Activated naive CD8-positive, alpha-beta T cell treated with anti-CD3 and anti-CD28 coated beads for 36 hours (primary cell): ENCODE results near the gene PDK2. TPM values are rescaled to one million over a fixed set of nuclear protein-coding genes. Genes with fewer than 3 reads are reported as not detected.

ENCODE experiments used
- DNase-seq: peaks from one replicate; pipeline ENCODE4 v3.0.0; 2021
- H3K27ac Mint-ChIP-seq: one replicate; pipeline ENCODE4 v1.8.0; 2022; ENCODE audit warnings: mild to moderate bottlenecking, moderate library complexity, mixed read lengths
- H3K27me3 Mint-ChIP-seq: one replicate; pipeline ENCODE4 v1.8.0; 2022; ENCODE audit warnings: mild to moderate bottlenecking, mixed read lengths
- H3K36me3 Mint-ChIP-seq: one replicate; pipeline ENCODE4 v1.8.0; 2021; ENCODE audit warnings: mild to moderate bottlenecking, mixed read lengths
- H3K4me1 Mint-ChIP-seq: one replicate; pipeline ENCODE4 v1.8.0; 2021; ENCODE audit warnings: mixed read lengths
- H3K4me3 Mint-ChIP-seq: one replicate; pipeline ENCODE4 v1.8.0; 2022; ENCODE audit warnings: mild to moderate bottlenecking, moderate library complexity, mixed read lengths
- H3K9me3 Mint-ChIP-seq: one replicate; pipeline ENCODE4 v1.8.0; 2022; ENCODE audit warnings: mixed read lengths
- total RNA-seq, 2 experiments: library from RNA; stranded (reverse); gene quantifications; one replicate each; pipeline ENCODE4 v1.2.3, GENCODE V29; 2021

Gene PDK2
- total RNA-seq, 2 experiments from 2014 or later = 9.4 to 12.9 TPM

DNA sequence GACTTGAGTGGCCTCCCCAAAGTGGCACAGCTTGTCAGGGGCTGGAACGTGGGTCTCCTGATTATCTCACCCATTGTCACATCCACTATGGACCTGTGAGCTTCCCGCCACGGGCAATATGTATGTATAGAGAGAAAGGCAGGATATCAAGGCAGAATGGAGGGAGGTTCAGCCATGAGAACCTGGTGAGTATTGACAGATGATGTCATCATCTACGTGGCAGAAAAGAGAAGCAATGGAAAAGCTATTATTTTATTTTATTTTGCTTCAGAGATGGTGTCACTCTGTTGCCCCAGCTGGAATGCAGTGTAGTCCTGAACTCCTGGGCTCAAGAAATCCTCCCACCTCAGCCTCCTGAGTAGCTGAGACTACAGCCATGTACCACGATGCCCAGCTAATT, 13.4 kb upstream of the PDK2 start:
- no peak overlapping the region for H3K4me3 Mint-ChIP-seq
- DNase-seq = no peak
- no peaks in the 10 kb centered on the region for H3K9me3 Mint-ChIP-seq
- H3K27me3 Mint-ChIP-seq = no peaks in the 10 kb centered on the region
- H3K27ac Mint-ChIP-seq = no peak overlapping the region
- no peaks in the 10 kb centered on the region for H3K36me3 Mint-ChIP-seq
- no peaks in the 10 kb centered on the region for H3K4me1 Mint-ChIP-seq

DNA sequence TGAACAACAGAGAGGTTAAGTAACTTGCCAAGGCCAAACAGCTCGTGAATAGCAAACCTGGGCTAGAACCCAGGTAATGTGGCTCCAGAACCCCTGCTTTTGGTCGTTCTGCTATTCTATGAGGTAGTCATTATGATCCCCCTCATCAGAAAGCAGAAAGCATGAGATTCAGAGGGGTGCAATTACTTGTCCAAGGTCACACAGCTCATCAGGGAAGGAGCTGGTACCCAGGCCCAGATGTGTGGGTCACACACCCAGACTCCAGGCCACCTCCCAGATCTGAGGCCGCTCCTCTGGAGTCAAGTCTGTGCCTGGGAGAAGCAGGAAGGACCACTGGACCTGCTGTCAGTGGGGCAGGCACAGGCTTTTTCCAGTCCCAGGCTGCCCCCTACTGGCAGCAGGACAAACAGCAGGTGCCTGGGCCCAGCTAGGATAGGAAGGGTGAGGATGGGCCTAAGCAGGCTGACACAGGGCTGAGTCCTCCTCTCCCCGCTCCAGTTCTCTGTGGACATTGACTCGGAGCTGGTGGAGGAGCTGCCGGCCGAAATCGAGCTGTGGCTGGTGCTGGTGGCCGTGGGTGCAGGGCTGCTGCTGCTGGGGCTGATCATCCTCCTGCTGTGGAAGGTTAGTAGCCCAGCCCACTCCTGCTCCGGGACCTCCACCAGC, 7.8 kb upstream of the PDK2 start:
- H3K4me1 Mint-ChIP-seq = no peaks in the 10 kb centered on the region

DNA sequence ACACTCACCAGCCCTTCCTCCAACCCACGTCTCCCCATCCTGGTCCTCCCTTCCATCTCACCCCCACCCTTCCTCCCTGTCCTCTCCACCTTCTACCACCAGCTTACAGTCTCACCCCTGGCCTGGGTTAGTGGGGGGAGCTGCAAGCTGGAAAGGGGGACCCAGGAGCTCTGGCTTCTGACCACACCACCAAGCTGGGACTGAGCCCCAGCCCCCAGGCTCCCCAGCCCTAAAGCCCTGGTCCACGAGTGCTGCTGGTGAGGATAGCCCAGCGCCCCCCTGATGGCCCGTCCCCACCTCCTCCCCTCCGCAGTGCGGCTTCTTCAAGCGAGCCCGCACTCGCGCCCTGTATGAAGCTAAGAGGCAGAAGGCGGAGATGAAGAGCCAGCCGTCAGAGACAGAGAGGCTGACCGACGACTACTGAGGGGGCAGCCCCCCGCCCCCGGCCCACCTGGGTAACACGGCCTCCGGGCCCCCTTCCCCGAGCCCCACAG, 7.2 kb upstream of the PDK2 start:
- Mint-ChIP-seq H3K4me1 (no peaks in the 10 kb centered on the region), H3K9me3 (no peaks in the 10 kb centered on the region), H3K36me3 (no peaks in the 10 kb centered on the region), H3K27ac (no peak overlapping the region), H3K27me3 (no peaks in the 10 kb centered on the region), H3K4me3 (no peak overlapping the region)
- DNase-seq = no peak

More for the DNA sequence above, 7.8 kb upstream of the PDK2 start:
- H3K4me3 Mint-ChIP-seq = no peak overlapping the region
- DNase-seq = peak; percentile 75
- no peaks in the 10 kb centered on the region for H3K9me3 Mint-ChIP-seq
- no peak overlapping the region for H3K27ac Mint-ChIP-seq
- no peaks in the 10 kb centered on the region for H3K27me3 Mint-ChIP-seq
- no peaks in the 10 kb centered on the region for H3K36me3 Mint-ChIP-seq

DNA sequence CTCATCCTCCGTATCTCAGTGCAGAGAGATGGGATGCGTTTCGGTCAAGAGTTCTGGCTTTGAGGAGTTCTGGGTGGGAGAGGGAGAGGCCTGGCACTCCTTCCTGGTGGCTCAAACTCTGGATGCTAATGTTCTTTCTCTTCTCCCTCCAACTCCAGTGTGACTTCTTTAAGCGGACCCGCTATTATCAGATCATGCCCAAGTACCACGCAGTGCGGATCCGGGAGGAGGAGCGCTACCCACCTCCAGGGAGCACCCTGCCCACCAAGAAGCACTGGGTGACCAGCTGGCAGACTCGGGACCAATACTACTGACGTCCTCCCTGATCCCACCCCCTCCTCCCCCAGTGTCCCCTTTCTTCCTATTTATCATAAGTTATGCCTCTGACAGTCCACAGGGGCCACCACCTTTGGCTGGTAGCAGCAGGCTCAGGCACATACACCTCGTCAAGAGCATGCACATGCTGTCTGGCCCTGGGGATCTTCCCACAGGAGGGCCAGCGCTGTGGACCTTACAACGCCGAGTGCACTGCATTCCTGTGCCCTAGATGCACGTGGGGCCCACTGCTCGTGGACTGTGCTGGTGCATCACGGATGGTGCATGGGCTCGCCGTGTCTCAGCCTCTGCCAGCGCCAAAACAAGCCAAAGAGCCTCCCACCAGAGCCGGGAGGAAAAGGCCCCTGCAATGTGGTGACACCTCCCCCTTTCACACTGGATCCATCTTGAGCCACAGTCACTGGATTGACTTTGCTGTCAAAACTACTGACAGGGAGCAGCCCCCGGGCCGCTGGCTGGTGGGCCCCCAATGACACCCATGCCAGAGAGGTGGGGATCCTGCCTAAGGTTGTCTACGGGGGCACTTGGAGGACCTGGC, 6.0 kb upstream of the PDK2 start:
- no peaks in the 10 kb centered on the region for H3K36me3 Mint-ChIP-seq
- no peaks in the 10 kb centered on the region for H3K4me1 Mint-ChIP-seq
- H3K27ac Mint-ChIP-seq = no peak overlapping the region
- no peak overlapping the region for H3K4me3 Mint-ChIP-seq
- DNase-seq = no peak
- H3K9me3 Mint-ChIP-seq = no peaks in the 10 kb centered on the region
- H3K27me3 Mint-ChIP-seq = no peaks in the 10 kb centered on the region

DNA sequence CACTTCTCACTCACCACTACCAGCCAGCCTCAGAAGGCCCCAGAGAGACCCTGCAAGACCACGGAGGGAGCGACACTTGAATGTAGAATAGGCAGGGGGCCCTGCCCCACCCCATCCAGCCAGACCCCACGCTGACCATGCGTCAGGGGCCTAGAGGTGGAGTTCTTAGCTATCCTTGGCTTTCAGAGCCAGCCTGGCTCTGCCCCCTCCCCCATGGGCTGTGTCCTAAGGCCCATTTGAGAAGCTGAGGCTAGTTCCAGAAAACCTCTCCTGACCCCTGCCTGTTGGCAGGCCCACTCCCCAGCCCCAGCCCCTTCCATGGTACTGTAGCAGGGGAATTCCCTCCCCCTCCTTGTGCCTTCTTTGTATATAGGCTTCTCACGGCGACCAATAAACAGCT, 5.1 kb upstream of the PDK2 start:
- H3K4me1 Mint-ChIP-seq = no peaks in the 10 kb centered on the region
- no peaks in the 10 kb centered on the region for H3K27me3 Mint-ChIP-seq
- no peak overlapping the region for H3K27ac Mint-ChIP-seq
- H3K9me3 Mint-ChIP-seq = no peaks in the 10 kb centered on the region
- H3K36me3 Mint-ChIP-seq = no peaks in the 10 kb centered on the region
- DNase-seq = no peak
- H3K4me3 Mint-ChIP-seq = no peak overlapping the region

DNA sequence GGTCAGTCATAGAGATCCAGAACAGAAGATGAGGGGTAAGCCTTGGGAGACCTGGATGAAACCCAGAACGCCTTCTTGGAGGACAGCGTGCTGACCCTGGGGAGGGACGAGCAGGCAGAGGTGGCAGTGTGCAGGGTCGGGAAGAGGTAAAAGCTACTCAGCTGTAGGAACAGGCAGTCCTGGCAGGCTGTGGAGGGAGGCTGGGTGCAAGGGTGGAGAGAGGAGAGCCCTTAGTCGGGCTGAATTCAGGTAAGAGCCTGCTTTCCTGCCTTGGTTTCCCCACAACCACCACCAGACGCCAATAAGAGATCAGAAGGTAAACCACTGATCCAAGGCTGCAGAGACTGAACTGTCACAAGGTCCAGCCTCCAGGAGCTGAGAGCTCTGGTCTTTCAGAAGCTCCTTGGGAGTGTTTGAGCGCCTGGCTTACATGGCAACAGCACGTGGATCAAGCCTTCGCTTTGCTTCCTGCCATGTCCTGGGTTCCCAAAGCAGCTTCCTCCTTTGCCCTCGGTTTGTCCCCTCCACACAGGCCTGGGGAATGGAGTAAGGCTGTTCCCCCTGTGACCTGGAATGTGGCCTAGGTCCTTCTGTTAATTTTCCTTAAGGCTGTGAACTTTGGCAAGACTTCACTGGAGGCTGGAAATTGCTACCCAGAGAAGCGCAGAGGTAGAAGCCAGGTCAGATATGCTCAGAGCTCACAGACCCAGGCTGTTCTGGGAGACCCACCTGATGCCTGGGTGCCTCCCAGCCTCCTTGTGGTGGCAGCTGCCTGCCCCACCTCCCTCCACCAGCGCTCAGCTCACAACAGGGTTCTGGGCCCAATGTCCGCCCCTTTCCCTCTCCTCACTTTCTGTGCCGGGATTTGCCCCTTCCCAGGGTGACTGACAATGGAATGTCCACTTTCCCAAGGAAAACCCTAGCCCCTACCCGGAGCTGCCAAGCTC, 3.9 kb upstream of the PDK2 start:
- Mint-ChIP-seq H3K4me3 (no peak overlapping the region), H3K27ac (no peak overlapping the region), H3K4me1 (peaks cover 9% of the 10 kb centered on the region), H3K27me3 (no peaks in the 10 kb centered on the region), H3K9me3 (no peaks in the 10 kb centered on the region), H3K36me3 (no peaks in the 10 kb centered on the region)
- DNase-seq = no peak

DNA sequence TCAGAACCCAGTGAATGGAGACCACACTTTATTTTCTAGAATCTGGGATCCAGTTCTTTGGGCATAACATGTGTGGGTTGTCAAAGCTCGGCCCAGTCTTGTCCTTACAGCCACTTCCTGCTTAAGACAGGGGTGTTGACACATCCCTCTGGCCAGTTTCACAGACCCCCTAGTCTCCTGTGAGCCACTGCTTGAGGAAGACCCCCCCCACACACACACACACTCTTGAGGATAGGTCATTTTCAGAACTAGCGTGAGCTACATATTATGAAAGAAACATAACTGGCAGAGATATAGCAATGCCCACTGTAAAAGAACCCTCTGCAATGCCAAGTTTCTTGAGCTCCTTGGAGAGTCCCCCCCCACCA, 3.2 kb upstream of the PDK2 start:
- H3K4me1 Mint-ChIP-seq = peaks cover 12% of the 10 kb centered on the region
- no peaks in the 10 kb centered on the region for H3K9me3 Mint-ChIP-seq
- no peaks in the 10 kb centered on the region for H3K36me3 Mint-ChIP-seq
- no peaks in the 10 kb centered on the region for H3K27me3 Mint-ChIP-seq
- no peak for DNase-seq
- no peak overlapping the region for H3K27ac Mint-ChIP-seq
- no peak overlapping the region for H3K4me3 Mint-ChIP-seq

DNA sequence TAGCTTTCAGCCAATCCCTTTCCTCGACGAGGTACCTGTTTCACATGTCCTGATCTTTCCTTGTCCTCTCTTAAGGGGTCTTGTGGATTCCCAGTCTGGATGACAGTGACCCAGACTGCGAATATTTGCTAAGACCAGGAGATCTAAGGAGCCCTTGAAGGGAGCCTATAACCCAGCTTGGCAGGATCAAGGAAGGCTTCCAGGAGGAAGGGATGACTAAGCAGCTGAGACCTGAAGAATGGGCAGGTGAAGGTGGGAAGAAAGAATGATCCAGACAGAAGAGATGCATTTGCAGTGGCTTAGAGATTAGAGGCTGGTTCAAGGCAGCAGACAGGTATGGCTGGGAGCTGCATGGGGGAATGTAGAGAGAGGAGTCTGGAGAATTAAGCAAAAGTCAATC, 1.9 kb upstream of the PDK2 start:
- no peaks in the 10 kb centered on the region for H3K27me3 Mint-ChIP-seq
- no peak overlapping the region for H3K4me3 Mint-ChIP-seq
- H3K36me3 Mint-ChIP-seq = no peaks in the 10 kb centered on the region
- no peaks in the 10 kb centered on the region for H3K9me3 Mint-ChIP-seq
- peaks cover 12% of the 10 kb centered on the region for H3K4me1 Mint-ChIP-seq
- H3K27ac Mint-ChIP-seq = no peak overlapping the region
- DNase-seq = no peak

DNA sequence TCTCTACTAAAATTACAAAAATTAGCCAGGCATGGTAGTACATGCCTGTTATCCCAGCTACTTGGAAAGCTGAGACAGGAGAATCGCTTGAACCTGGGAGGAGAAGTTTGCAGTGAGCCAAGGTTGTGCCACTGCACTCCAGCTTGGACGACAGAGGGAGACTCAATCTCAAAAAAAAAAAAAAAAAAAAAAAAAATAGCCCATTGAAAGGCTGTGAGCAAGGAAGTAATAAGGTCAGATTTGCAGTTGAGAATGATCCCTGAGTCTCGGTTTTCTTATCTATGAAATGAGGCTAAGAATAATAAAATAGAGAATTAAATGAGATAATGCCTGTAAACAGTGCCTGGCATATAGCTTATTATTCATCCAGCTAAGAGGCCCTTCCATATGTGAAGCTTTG, 1.3 kb upstream of the PDK2 start:
- no peak for DNase-seq
- no peaks in the 10 kb centered on the region for H3K36me3 Mint-ChIP-seq
- H3K4me1 Mint-ChIP-seq = peaks cover 12% of the 10 kb centered on the region
- H3K27ac Mint-ChIP-seq = no peak overlapping the region
- no peak overlapping the region for H3K4me3 Mint-ChIP-seq
- H3K27me3 Mint-ChIP-seq = no peaks in the 10 kb centered on the region
- H3K9me3 Mint-ChIP-seq = no peaks in the 10 kb centered on the region

DNA sequence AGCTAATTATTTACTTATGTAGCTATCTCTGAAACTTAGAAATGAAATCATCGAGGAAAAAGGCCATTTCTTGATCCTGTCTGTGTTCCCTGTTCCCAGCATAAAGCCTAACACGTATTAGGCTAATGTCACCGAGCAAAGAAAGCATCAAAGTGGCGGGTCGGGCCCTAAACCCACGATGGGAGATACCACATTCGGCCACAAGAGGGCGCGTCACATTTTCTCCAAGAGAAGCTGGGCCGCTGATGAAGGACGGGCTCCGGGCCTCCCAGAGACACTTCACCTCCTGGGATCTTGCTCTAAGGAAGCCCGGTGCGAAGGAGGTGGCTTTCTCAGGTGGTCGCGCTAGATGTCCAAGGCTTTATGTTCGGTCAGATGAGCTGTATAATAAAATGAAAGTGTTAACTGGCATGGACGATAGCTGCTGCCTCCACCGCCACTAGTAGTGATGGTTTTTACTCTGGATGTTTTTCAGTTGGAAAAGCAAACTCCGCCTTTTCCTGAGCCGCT, 853 bp upstream of the PDK2 start:
- no peaks in the 10 kb centered on the region for H3K27me3 Mint-ChIP-seq
- no peaks in the 10 kb centered on the region for H3K9me3 Mint-ChIP-seq
- DNase-seq = peak; percentile 85
- peaks cover 12% of the 10 kb centered on the region for H3K4me1 Mint-ChIP-seq
- peak overlapping the region; percentile 88 for H3K4me3 Mint-ChIP-seq
- H3K27ac Mint-ChIP-seq = peak overlapping the region; percentile 85
- H3K36me3 Mint-ChIP-seq = no peaks in the 10 kb centered on the region

DNA sequence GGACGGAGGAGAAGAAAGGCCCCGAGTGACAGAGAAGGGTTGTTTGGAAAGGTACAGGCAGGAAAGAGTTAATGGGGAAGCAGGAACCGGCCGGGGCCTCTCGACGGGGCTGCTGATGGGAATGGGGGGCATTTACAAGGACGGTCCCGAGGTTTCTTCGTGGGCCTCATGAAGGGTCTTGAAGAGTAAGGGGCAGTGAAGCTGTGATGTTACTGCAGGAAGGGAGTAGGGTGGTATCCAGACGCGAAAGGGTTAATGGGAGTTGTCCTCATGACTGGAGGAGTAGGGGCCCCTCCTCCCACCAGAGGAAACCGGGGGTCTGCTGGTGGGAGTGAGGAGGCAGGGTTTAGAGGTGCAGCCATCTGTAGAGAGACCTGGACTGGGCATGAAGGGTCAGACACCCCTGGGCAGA, 481 bp downstream of the PDK2 start:
- Mint-ChIP-seq H3K9me3 (no peaks in the 10 kb centered on the region), H3K4me3 (peak overlapping the region; percentile 88), H3K27me3 (no peaks in the 10 kb centered on the region), H3K36me3 (no peaks in the 10 kb centered on the region), H3K4me1 (peaks cover 19% of the 10 kb centered on the region), H3K27ac (peak overlapping the region; percentile 85)
- DNase-seq = no peak

DNA sequence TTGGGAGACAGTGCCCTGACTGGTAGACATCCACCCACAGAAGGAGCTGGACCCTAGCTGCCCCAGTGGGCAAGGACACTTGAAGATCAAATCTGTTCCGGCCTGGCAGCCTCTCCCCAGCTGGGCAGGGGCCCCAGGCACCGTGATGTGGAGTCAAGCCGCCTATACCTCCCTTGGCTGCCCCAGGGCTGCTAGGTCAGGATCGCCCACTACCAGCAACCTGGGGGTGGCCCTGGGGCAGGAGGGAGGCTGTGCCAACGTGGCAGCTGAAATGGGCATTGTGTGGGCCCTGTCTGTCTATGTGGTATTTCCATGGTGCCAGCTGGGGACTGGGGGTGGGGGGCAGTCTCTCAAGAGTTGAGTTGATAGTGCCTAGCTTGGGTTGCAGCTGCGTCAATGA, 941 bp downstream of the PDK2 start:
- DNase-seq = no peak
- no peaks in the 10 kb centered on the region for H3K36me3 Mint-ChIP-seq
- no peaks in the 10 kb centered on the region for H3K27me3 Mint-ChIP-seq
- H3K4me1 Mint-ChIP-seq = peaks cover 19% of the 10 kb centered on the region
- H3K27ac Mint-ChIP-seq = peak overlapping the region; percentile 85
- peak overlapping the region; percentile 88 for H3K4me3 Mint-ChIP-seq
- H3K9me3 Mint-ChIP-seq = no peaks in the 10 kb centered on the region

DNA sequence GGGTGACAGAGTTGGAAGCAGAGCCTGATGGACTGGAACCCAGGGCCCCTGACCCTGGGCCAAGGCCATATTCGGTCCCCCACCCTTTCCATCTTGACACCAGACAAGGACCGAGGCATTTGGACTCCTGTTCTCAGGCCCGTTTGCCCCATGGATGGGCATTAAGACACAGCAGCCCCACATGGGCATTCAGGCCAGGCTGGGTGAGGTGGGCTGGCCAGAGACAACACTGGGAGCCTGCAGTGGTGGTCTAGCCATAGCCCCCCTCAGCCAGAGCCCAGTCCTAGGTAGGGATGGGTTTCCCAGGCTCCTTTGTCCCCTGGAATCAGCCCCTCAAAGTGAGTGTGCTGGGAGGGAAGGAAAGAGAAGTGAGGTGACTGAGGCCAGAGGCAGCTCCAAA, 1.6 kb downstream of the PDK2 start:
- Mint-ChIP-seq H3K27ac (no peak overlapping the region), H3K36me3 (no peaks in the 10 kb centered on the region), H3K4me3 (no peak overlapping the region), H3K4me1 (peaks cover 19% of the 10 kb centered on the region), H3K9me3 (no peaks in the 10 kb centered on the region), H3K27me3 (no peaks in the 10 kb centered on the region)
- no peak for DNase-seq

DNA sequence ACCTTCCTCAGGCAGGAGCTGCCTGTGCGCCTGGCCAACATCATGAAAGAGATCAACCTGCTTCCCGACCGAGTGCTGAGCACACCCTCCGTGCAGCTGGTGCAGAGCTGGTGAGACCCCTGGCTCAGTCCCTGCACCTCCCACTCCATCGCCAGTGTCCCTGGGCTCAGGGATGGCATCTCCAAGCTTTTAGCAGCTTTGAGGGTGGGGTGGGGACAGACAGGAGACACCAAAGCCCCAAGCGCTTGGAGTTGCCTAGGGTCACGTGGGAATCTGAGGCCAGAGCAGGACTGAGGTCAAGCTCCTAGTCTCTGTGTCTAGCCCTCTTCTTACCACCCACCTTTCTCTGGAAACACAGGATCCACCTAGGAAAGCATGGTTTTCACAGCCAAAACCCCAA, 2.3 kb downstream of the PDK2 start:
- H3K27me3 Mint-ChIP-seq = no peaks in the 10 kb centered on the region
- no peak overlapping the region for H3K4me3 Mint-ChIP-seq
- H3K27ac Mint-ChIP-seq = no peak overlapping the region
- no peak for DNase-seq
- H3K4me1 Mint-ChIP-seq = peaks cover 19% of the 10 kb centered on the region
- no peaks in the 10 kb centered on the region for H3K9me3 Mint-ChIP-seq
- H3K36me3 Mint-ChIP-seq = no peaks in the 10 kb centered on the region

DNA sequence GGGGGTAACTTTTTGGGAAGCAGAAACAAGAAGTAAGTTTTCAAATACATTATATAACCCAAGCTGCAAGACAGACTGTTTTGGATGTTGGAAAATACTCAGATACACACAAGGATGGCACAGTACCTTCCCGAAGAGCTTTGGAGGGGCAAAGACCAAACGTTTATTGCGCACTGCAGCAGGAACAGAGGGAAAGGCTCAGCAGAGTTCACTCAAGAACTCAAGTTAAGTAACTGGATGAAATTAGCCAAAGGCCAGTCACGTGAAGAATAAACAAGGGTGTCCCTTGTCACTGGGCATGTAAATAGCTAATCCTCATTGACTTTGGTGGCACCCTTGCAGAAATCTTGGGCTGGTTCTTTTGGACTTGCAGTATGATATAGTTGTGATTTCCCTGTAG, 2.8 kb downstream of the PDK2 start:
- Mint-ChIP-seq H3K36me3 (no peaks in the 10 kb centered on the region), H3K9me3 (no peaks in the 10 kb centered on the region), H3K4me3 (no peak overlapping the region), H3K4me1 (peaks cover 19% of the 10 kb centered on the region), H3K27ac (no peak overlapping the region), H3K27me3 (no peaks in the 10 kb centered on the region)
- no peak for DNase-seq
